Gastrocnemius medialis (tissue), 4 donors: ENCODE data around the gene FNBP1L.

Experiments used
- POLR2A ChIP-seq, 2 donors: fragments of 450-650 bp; IDR thresholded peaks; one replicate each; pipeline ENCODE4 v1.6.1; 2017; ENCODE audit warnings: antibody characterized with exemption in 2 of 2, mild to moderate bottlenecking in 2 of 2, moderate library complexity in 2 of 2
- TF ChIP-seq, protein P1 (sequence below), 5 experiments: fragments of 450-650 bp in 3 of 5; fragments of 200-600 bp in 2 of 5; sonication (generic) in 2 of 5; IDR thresholded peaks in 4 of 5; conservative IDR thresholded peaks in 1 of 5; 1 replicate in 4 of 5; 2 replicates in 1 of 5; pipeline ENCODE4 v1.5.1; 2016 to 2019; ENCODE audit warnings: antibody characterized with exemption in 5 of 5, mild to moderate bottlenecking in 3 of 5, moderate library complexity in 3 of 5

DNA sequence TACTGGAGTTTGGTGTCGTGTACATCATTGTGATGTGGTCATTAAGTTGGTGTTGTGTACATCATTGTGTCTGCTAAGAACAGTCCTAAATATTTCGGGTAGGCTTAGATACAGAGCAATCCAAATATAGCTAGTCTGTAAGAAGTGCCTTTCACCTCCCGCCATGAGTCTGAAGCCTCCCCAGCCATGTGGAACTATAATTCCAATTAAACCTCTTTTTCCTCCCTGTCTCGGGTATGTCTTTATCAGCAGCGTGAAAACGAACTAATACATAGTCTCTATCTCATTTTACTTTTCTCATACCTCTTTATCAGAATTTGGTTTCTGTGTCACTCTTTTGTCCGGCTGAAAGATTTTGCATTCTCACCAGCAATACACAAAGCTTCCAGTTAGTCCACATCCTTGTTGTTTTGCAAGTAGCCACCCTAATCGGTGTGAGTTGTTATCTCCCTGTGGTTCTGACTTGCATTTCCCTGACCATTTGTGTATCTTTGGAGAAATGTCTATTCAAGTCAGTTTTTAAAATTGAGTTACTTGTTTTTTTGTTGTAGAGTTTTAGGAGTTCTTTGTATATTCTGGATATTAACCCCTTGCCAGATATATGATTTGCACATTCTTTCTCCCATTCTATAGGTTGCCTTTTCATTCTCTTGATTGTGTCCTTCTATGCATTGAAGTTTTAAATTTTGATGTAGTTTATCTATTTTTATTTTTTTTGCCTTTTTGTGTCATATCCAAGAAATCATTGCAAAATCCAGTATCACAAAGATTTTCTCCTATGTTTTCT, 56.5 kb downstream of the FNBP1L start:
- TF ChIP-seq, protein P1, sequence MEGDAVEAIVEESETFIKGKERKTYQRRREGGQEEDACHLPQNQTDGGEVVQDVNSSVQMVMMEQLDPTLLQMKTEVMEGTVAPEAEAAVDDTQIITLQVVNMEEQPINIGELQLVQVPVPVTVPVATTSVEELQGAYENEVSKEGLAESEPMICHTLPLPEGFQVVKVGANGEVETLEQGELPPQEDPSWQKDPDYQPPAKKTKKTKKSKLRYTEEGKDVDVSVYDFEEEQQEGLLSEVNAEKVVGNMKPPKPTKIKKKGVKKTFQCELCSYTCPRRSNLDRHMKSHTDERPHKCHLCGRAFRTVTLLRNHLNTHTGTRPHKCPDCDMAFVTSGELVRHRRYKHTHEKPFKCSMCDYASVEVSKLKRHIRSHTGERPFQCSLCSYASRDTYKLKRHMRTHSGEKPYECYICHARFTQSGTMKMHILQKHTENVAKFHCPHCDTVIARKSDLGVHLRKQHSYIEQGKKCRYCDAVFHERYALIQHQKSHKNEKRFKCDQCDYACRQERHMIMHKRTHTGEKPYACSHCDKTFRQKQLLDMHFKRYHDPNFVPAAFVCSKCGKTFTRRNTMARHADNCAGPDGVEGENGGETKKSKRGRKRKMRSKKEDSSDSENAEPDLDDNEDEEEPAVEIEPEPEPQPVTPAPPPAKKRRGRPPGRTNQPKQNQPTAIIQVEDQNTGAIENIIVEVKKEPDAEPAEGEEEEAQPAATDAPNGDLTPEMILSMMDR (IDR thresholded peaks at IDR 0.05 in 4 of 5, conservative IDR thresholded peaks at IDR 0.05 in 1 of 5): no peak
- no peak for TF ChIP-seq POLR2A (IDR thresholded peaks at IDR 0.05)
